Endothelial cell of umbilical vein (primary cell): ENCODE data around the gene NQO2. TPM values are rescaled to one million over a fixed set of nuclear protein-coding genes. Genes with fewer than 3 reads are reported as not detected.

Experiments
- BruUV-seq: library from RNA; stranded (reverse); fragments of 400-500 nt; replicated peaks from 2 replicates; lab custom pipeline; 2021; lab: Mats Ljungman, UMichigan
- CTCF ChIA-PET: fragments of 300-600, 350-600 bp; sonication (Branson Sonifier 250); formaldehyde crosslinking; loops from one replicate; lab custom pipeline; 2021; ENCODE audit warnings: antibody characterized with exemption, inconsistent platforms; lab: Charles Lee
- POLR2A ChIA-PET: fragments of 300-600, 350-600 bp; sonication (Branson Sonifier 250); formaldehyde crosslinking; loops from one replicate; lab custom pipeline; 2021; ENCODE audit warnings: antibody characterized with exemption, inconsistent platforms; lab: Charles Lee
- DNase-seq: peaks from one replicate; pipeline ENCODE4 v3.0.0-alpha.2; 2011; ENCODE audit warnings: low read depth, low spot score
- FAIRE-seq: peaks from 2 replicates; lab custom pipeline; 2011; peaks lifted over from hg19 to GRCh38; lab: Jason Lieb, UNC
- H2AFZ ChIP-seq: 2 replicates; pipeline ENCODE4 v1.6.0; 2012; ENCODE audit warnings: low read depth, low read length, control low read depth, inconsistent platforms
- H3K27ac ChIP-seq: 2 replicates; pipeline ENCODE4 v1.5.1; 2011; ENCODE audit warnings: low read depth, mild to moderate bottlenecking, control low read depth, low read length, moderate library complexity; ENCODE audit not compliant: insufficient read depth
- H3K27me3 ChIP-seq, 2 experiments: 2 replicates each; pipeline versions ENCODE4 v1.6.0 to v1.6.1; 2011; ENCODE audit warnings: low read length in 2 of 2, mixed read lengths in 1 of 2; ENCODE audit not compliant: control insufficient read depth in 2 of 2, insufficient read depth in 2 of 2
- H3K36me3 ChIP-seq, 2 experiments: 2 replicates in 1 of 2; 3 replicates in 1 of 2; pipeline ENCODE4 v1.5.1; 2011; ENCODE audit warnings: low read length in 2 of 2, mild to moderate bottlenecking in 1 of 2, moderate library complexity in 1 of 2; ENCODE audit not compliant: control insufficient read depth in 2 of 2, insufficient read depth in 2 of 2; ENCODE audit errors: extremely low read depth in 1 of 2
- H3K4me1 ChIP-seq: 3 replicates; pipeline ENCODE4 v1.5.1; 2011; ENCODE audit warnings: mild to moderate bottlenecking, low read length; ENCODE audit not compliant: control insufficient read depth, insufficient read depth; ENCODE audit errors: extremely low read depth
- H3K4me2 ChIP-seq: 2 replicates; pipeline ENCODE4 v1.6.1; 2011; ENCODE audit warnings: low read length, control low read depth, mixed read lengths; ENCODE audit not compliant: insufficient read depth
- H3K4me3 ChIP-seq, 3 experiments: fragments of 200-600 bp in 1 of 3; sonication (generic), shearing (Covaris generic) in 1 of 3; replicated peaks in 1 of 3; 2 replicates each; pipeline ENCODE4 v1.5.1; 2011 to 2016; ENCODE audit warnings: control low read depth in 3 of 3, low read length in 3 of 3, mild to moderate bottlenecking in 2 of 3, inconsistent platforms in 1 of 3, low read depth in 1 of 3, moderate library complexity in 1 of 3; ENCODE audit not compliant: insufficient read depth in 1 of 3
- H3K79me2 ChIP-seq: 2 replicates; pipeline ENCODE4 v1.6.0; 2012; ENCODE audit warnings: low read length, inconsistent platforms; ENCODE audit not compliant: control insufficient read depth, insufficient read depth
- H3K9ac ChIP-seq: replicated peaks from 2 replicates; pipeline ENCODE3; 2011; ENCODE audit warnings: low read length, control low read depth; ENCODE audit not compliant: insufficient read depth; ENCODE audit errors: extremely low read depth
- H3K9me1 ChIP-seq: replicated peaks from 3 replicates; pipeline ENCODE4 v1.6.0; 2011; ENCODE audit warnings: mild to moderate bottlenecking, low read length; ENCODE audit not compliant: control insufficient read depth, insufficient read depth; ENCODE audit errors: extremely low read depth
- H3K9me3 ChIP-seq: replicated peaks from 2 replicates; pipeline ENCODE4 v1.5.1; 2012; ENCODE audit warnings: low read length, inconsistent platforms; ENCODE audit not compliant: control insufficient read depth, insufficient read depth
- H4K20me1 ChIP-seq: replicated peaks from 2 replicates; pipeline ENCODE3; 2011; ENCODE audit warnings: mild to moderate bottlenecking, low read length; ENCODE audit not compliant: control insufficient read depth, insufficient read depth; ENCODE audit errors: extremely low read depth
- EZH2 ChIP-seq: IDR thresholded peaks from 2 replicates; pipeline ENCODE4 v1.6.1; 2012; ENCODE audit warnings: borderline replicate concordance, low read depth, mild to moderate bottlenecking, moderate library complexity, low read length, inconsistent platforms; ENCODE audit not compliant: severe bottlenecking
- FOS ChIP-seq: IDR thresholded peaks from 2 replicates; pipeline ENCODE4 v1.6.1; 2011; ENCODE audit warnings: mild to moderate bottlenecking, low read length, moderate library complexity, borderline replicate concordance; ENCODE audit not compliant: insufficient read depth
- JUN ChIP-seq: IDR thresholded peaks from 2 replicates; pipeline ENCODE4 v1.6.1; 2011; ENCODE audit warnings: borderline replicate concordance, low read depth; ENCODE audit not compliant: insufficient read length, insufficient read depth
- POLR2A ChIP-seq: IDR thresholded peaks from 2 replicates; pipeline ENCODE4 v1.6.1; 2012; ENCODE audit warnings: low read depth, mild to moderate bottlenecking, control low read depth, low read length
- dilution Hi-C: fragments of 300-500 bp; cut with MboI; formaldehyde crosslinking; loops from one replicate; pipeline ENCODE4 v1.15.0; 2019; ENCODE audit warnings: low sequenced_read_pairs; ENCODE audit not compliant: extremely low pct_ligation_motif_present
- intact Hi-C: fragments of 100-400 bp; cut with micrococcal nuclease; formaldehyde crosslinking; loops from one replicate; pipeline ENCODE4 v1.10.0; 2022
- polyA plus RNA-seq, 4 experiments: library from polyadenylated mRNA; depleted of rRNA in 3 of 4; stranded (reverse) in 3 of 4; unstranded in 1 of 4; fragments of >200 nt; gene quantifications; 2 replicates each; pipeline versions ENCODE4 v1.2.1 to v1.2.3, GENCODE V29; 2011 to 2012; ENCODE audit warnings: missing spikeins in 1 of 4
- total RNA-seq: library from RNA; stranded (reverse); gene quantifications from 2 replicates; pipeline ENCODE4 v1.2.3, GENCODE V29; 2021
- TF ChIP-seq, protein P1 (sequence below): IDR thresholded peaks from 2 replicates; pipeline ENCODE4 v1.6.1; 2011; ENCODE audit not compliant: insufficient read depth, insufficient read length
- TF ChIP-seq, protein P2 (sequence below), 2 donors: IDR thresholded peaks; 1 replicate in 1 of 2; 2 replicates in 1 of 2; pipeline ENCODE4 v1.5.1; 2011; ENCODE audit warnings: low read length in 2 of 2, mild to moderate bottlenecking in 2 of 2, moderate library complexity in 2 of 2, control low read depth in 1 of 2, inconsistent platforms in 1 of 2, low read depth in 1 of 2; ENCODE audit not compliant: insufficient read depth in 1 of 2; ENCODE audit errors: extremely low read depth in 1 of 2

The NQO2 gene
- total and polyA plus RNA-seq, 2 donors (not counting 3 experiments of a cell fraction or from before 2014, with no cell fraction given): 27.6 to 48.0 TPM

DNA sequence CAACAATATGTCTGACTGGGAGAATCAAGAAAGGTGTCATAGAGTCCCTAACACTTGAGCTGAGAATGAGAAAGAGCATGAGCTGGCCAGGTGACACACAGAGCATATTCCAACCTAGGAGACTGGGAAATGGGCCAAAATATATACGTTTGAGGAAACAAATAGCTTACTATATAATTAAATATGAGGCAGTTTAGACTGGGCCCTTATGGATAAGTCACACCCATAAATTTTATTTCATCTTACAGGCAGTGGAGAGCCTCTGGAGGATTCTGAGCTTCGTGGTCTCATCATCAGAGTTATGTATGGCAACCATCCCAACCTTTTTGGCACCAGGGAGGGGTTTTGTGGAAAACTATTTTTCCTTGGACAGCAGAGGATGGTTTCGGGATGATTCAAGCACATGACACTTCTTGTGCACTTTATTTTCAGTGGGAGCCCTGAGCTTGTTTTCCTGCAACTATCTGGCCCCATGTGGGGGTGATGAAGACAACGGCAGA lies 12.9 kb upstream of the NQO2 start:
- POLR2A ChIA-PET: no interaction called here
- no peak overlapping the region for H3K27ac ChIP-seq
- CTCF ChIA-PET: interaction anchor here (0.6 to 7.6 kb wide), 5 partner anchors 9 to 249 kb away, joined by 3 to 331 read pairs (median 3); partner anchors contain the start of gene SERPINB6

DNA sequence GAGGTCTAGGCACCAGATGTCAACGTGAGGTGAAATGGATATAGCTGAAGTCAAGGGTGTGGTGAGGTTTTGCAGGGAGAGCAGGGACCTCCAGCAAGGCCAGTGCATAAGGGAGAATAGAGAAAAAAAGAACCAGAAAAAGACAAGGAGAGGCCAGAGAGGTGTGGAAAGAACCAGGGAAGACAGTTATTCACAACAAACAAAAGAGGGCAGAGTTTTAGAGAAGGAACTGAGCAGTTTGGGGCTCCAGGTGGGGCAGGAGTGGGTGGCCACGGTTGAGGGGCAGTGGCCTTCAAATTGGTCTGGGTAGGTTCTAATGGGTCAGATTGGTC lies 11.6 kb upstream of the NQO2 start:
- H3K79me2 ChIP-seq: no peaks in the 10 kb centered on the region
- TF ChIP-seq JUN: no peak
- TF ChIP-seq, protein P1, sequence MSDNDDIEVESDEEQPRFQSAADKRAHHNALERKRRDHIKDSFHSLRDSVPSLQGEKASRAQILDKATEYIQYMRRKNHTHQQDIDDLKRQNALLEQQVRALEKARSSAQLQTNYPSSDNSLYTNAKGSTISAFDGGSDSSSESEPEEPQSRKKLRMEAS: no peak
- TF ChIP-seq EZH2: no peak
- TF ChIP-seq, protein P2, sequence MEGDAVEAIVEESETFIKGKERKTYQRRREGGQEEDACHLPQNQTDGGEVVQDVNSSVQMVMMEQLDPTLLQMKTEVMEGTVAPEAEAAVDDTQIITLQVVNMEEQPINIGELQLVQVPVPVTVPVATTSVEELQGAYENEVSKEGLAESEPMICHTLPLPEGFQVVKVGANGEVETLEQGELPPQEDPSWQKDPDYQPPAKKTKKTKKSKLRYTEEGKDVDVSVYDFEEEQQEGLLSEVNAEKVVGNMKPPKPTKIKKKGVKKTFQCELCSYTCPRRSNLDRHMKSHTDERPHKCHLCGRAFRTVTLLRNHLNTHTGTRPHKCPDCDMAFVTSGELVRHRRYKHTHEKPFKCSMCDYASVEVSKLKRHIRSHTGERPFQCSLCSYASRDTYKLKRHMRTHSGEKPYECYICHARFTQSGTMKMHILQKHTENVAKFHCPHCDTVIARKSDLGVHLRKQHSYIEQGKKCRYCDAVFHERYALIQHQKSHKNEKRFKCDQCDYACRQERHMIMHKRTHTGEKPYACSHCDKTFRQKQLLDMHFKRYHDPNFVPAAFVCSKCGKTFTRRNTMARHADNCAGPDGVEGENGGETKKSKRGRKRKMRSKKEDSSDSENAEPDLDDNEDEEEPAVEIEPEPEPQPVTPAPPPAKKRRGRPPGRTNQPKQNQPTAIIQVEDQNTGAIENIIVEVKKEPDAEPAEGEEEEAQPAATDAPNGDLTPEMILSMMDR (IDR thresholded peaks at IDR 0.05; ENCODE audit: extremely low read depth in 1 of 2, insufficient read depth in 1 of 2, low read depth in 1 of 2, low read length in 2 of 2): no peak
- CTCF ChIA-PET: interaction anchor here (0.7 to 7.6 kb wide), 19 partner anchors 8 to 250 kb away, joined by 3 to 331 read pairs (median 8); partner anchors contain the start of genes SERPINB1 and SERPINB6
- no TSS peak for BruUV-seq
- no peak for FAIRE-seq
- no peaks in the 10 kb centered on the region for H3K9me1 ChIP-seq
- H2AFZ ChIP-seq: peak overlapping the region; percentile 32
- peak overlapping the region; percentile 84 for H3K27ac ChIP-seq
- dilution Hi-C loops (no loop called here), intact Hi-C loops (loop anchor here (1.0 to 2.0 kb wide), 5 partner anchors 17 to 223 kb away; partner anchors contain the start of genes SERPINB6 and WRNIP1)
- no peaks in the 10 kb centered on the region for H3K27me3 ChIP-seq
- no peak for DNase-seq
- peaks cover 15% of the 10 kb centered on the region for H3K4me1 ChIP-seq
- POLR2A ChIA-PET: interaction anchor here (1.2 to 2.0 kb wide), 3 partner anchors 8 to 36 kb away, joined by 3 to 10 read pairs (median 5); partner anchors contain the start of gene SERPINB6
- no peaks in the 10 kb centered on the region for H4K20me1 ChIP-seq
- no peaks in the 10 kb centered on the region for H3K9me3 ChIP-seq
- H3K4me3 ChIP-seq: peak overlapping the region in 2 of 3 experiments; percentile 6 to 68
- peak overlapping the region; percentile 95 for H3K9ac ChIP-seq
- peak overlapping the region; percentile 85 for H3K4me2 ChIP-seq
- H3K36me3 ChIP-seq: no peaks in the 10 kb centered on the region

More for the DNA sequence above, 12.9 kb upstream of the NQO2 start:
- BruUV-seq: no TSS peak
- Histone ChIP-seq H2AFZ (no peak overlapping the region), H4K20me1 (no peaks in the 10 kb centered on the region), H3K4me1 (peaks cover 24% of the 10 kb centered on the region), H3K36me3 (no peaks in the 10 kb centered on the region), H3K27me3 (no peaks in the 10 kb centered on the region), H3K9me1 (no peaks in the 10 kb centered on the region), H3K9me3 (no peaks in the 10 kb centered on the region), H3K4me3 (no peak overlapping the region), H3K79me2 (no peaks in the 10 kb centered on the region), H3K4me2 (no peak overlapping the region), H3K9ac (no peak overlapping the region)
- DNase-seq (no peak), FAIRE-seq (no peak)
- intact Hi-C loops: no loop called here
- dilution Hi-C loops: no loop called here
- no peak for TF ChIP-seq POLR2A
- TF ChIP-seq FOS: no peak
- TF ChIP-seq, protein P2 (IDR thresholded peaks at IDR 0.05; ENCODE audit: extremely low read depth in 1 of 2, insufficient read depth in 1 of 2, low read depth in 1 of 2, low read length in 2 of 2): no peak
